Mesendoderm (in vitro differentiated cells): ENCODE measurements around the gene TBC1D3B.

Source experiments
- DNase-seq: peaks from one replicate; pipeline ENCODE4 v3.0.0; 2013
- H2AK5ac ChIP-seq: 2 replicates; pipeline ENCODE4 v1.6.1; 2013; ENCODE audit warnings: low read length, inconsistent platforms
- H2BK120ac ChIP-seq: 2 replicates; pipeline ENCODE4 v1.6.1; 2013; ENCODE audit warnings: low read depth, mild to moderate bottlenecking, low read length, moderate library complexity, mixed read lengths
- H2BK15ac ChIP-seq: replicated peaks from 2 replicates; pipeline ENCODE4 v1.6.1; 2013; ENCODE audit warnings: low read depth, mild to moderate bottlenecking, moderate library complexity
- H2BK5ac ChIP-seq: 2 replicates; pipeline ENCODE4 v1.6.1; 2013; ENCODE audit warnings: low read length, inconsistent platforms
- H3K18ac ChIP-seq: 2 replicates; pipeline ENCODE4 v1.6.1; 2013; ENCODE audit warnings: mild to moderate bottlenecking, low read length, mixed read lengths
- H3K23ac ChIP-seq: one replicate; pipeline ENCODE4 v1.6.1; 2013; ENCODE audit warnings: low read length
- H3K27ac ChIP-seq: 2 replicates; pipeline ENCODE4 v1.5.1; 2013; ENCODE audit warnings: low read depth, mild to moderate bottlenecking, inconsistent platforms, low read length, moderate library complexity
- H3K27me3 ChIP-seq: 2 replicates; pipeline ENCODE4 v1.6.1; 2013; ENCODE audit warnings: low read length, control low read depth, mild to moderate bottlenecking, inconsistent platforms; ENCODE audit not compliant: insufficient read depth, poor library complexity
- H3K36me3 ChIP-seq: 2 replicates; pipeline ENCODE4 v1.6.1; 2013; ENCODE audit warnings: low read length, inconsistent platforms; ENCODE audit not compliant: control insufficient read depth, insufficient read depth
- H3K4ac ChIP-seq: one replicate; pipeline ENCODE4 v1.6.1; 2013; ENCODE audit warnings: low read depth, mild to moderate bottlenecking, low read length, moderate library complexity
- H3K4me1 ChIP-seq: 2 replicates; pipeline ENCODE4 v1.6.1; 2013; ENCODE audit warnings: low read depth, low read length, inconsistent platforms; ENCODE audit not compliant: control insufficient read depth
- H3K4me2 ChIP-seq: 2 replicates; pipeline ENCODE4 v1.6.1; 2013; ENCODE audit warnings: low read length
- H3K4me3 ChIP-seq: 2 replicates; pipeline ENCODE4 v1.5.1; 2013; ENCODE audit warnings: mild to moderate bottlenecking, low read length
- H3K56ac ChIP-seq: one replicate; pipeline ENCODE4 v1.6.1; 2013; ENCODE audit warnings: low read length
- H3K79me1 ChIP-seq: 2 replicates; pipeline ENCODE4 v1.6.1; 2013; ENCODE audit warnings: low read length, inconsistent platforms
- H3K79me2 ChIP-seq: 2 replicates; pipeline ENCODE4 v1.6.1; 2013; ENCODE audit warnings: mild to moderate bottlenecking, low read length; ENCODE audit not compliant: control insufficient read depth, insufficient read depth
- H3K9ac ChIP-seq: 2 replicates; pipeline ENCODE4 v1.6.1; 2013; ENCODE audit warnings: low read length, inconsistent platforms
- H4K5ac ChIP-seq: one replicate; pipeline ENCODE4 v1.6.1; 2013; ENCODE audit warnings: low read length
- H4K8ac ChIP-seq: one replicate; pipeline ENCODE4 v1.6.1; 2013; ENCODE audit warnings: low read depth, mild to moderate bottlenecking, control low read depth, low read length, moderate library complexity
- WGBS: extraction: QIAGEN DNeasy Blood & Tissue Kit; methylation state at CpG from one replicate; pipeline ENCODE4 v1.1.7; 2013; ENCODE audit warnings: low lambda C conversion rate, missing lambda C conversion rate; ENCODE audit not compliant: insufficient coverage; ENCODE audit errors: extremely low coverage; 5-methylcytosine and 5-hydroxymethylcytosine counted together

TBC1D3B gene

GRCh38 chr17:36144014-36144413, 32.4 kb downstream of the TBC1D3B start:
- Histone ChIP-seq H3K27me3 (no peaks in the 10 kb centered on the region), H2BK15ac (no peak overlapping the region), H3K4me1 (no peaks in the 10 kb centered on the region), H4K8ac (no peak overlapping the region), H3K9ac (no peak overlapping the region), H3K4ac (no peak overlapping the region), H2BK5ac (no peak overlapping the region), H3K18ac (no peak overlapping the region), H3K23ac (no peak overlapping the region), H3K56ac (no peak overlapping the region), H3K27ac (no peak overlapping the region), H2AK5ac (no peak overlapping the region), H2BK120ac (no peak overlapping the region), H3K4me2 (no peak overlapping the region), H3K36me3 (no peaks in the 10 kb centered on the region), H3K79me2 (no peaks in the 10 kb centered on the region), H4K5ac (no peak overlapping the region), H3K79me1 (no peaks in the 10 kb centered on the region), H3K4me3 (no peak overlapping the region)
- DNase-seq: no peak
- no CpG with 5 or more reads among the region's 2 CpGs for WGBS

GRCh38 chr17:36142806-36143205, 33.6 kb downstream of the TBC1D3B start:
- H3K4ac ChIP-seq: no peak overlapping the region
- H2BK15ac ChIP-seq: no peak overlapping the region
- H3K79me2 ChIP-seq: no peaks in the 10 kb centered on the region
- no peak overlapping the region for H3K4me2 ChIP-seq
- no peaks in the 10 kb centered on the region for H3K36me3 ChIP-seq
- H3K23ac ChIP-seq: no peak overlapping the region
- H4K5ac ChIP-seq: no peak overlapping the region
- H3K9ac ChIP-seq: no peak overlapping the region
- H3K79me1 ChIP-seq: no peaks in the 10 kb centered on the region
- WGBS: no CpG with 5 or more reads among the region's 8 CpGs
- DNase-seq: no peak
- H3K27ac ChIP-seq: no peak overlapping the region
- H3K4me1 ChIP-seq: no peaks in the 10 kb centered on the region
- no peak overlapping the region for H3K4me3 ChIP-seq
- H4K8ac ChIP-seq: no peak overlapping the region
- no peak overlapping the region for H3K56ac ChIP-seq
- no peaks in the 10 kb centered on the region for H3K27me3 ChIP-seq
- no peak overlapping the region for H2AK5ac ChIP-seq
- H2BK5ac ChIP-seq: no peak overlapping the region
- no peak overlapping the region for H2BK120ac ChIP-seq
- no peak overlapping the region for H3K18ac ChIP-seq

- no peak overlapping the region for H2BK5ac ChIP-seq
- no peaks in the 10 kb centered on the region for H3K79me1 ChIP-seq
- no peak overlapping the region for H3K27ac ChIP-seq
- no peak overlapping the region for H3K4ac ChIP-seq
- H3K18ac ChIP-seq: no peak overlapping the region
- H3K36me3 ChIP-seq: no peaks in the 10 kb centered on the region
- no peak overlapping the region for H2BK15ac ChIP-seq
- no peak overlapping the region for H4K8ac ChIP-seq
- no peaks in the 10 kb centered on the region for H3K79me2 ChIP-seq
- H3K4me1 ChIP-seq: no peaks in the 10 kb centered on the region
- no peak overlapping the region for H3K9ac ChIP-seq
- H2AK5ac ChIP-seq: no peak overlapping the region
- no peak overlapping the region for H4K5ac ChIP-seq
- H2BK120ac ChIP-seq: no peak overlapping the region
- no peak overlapping the region for H3K56ac ChIP-seq
- H3K4me2 ChIP-seq: no peak overlapping the region
- H3K27me3 ChIP-seq: no peaks in the 10 kb centered on the region
- no peak overlapping the region for H3K23ac ChIP-seq
- DNase-seq: no peak
- no peak overlapping the region for H3K4me3 ChIP-seq
Measured at GRCh38 chr17:36142235-36142634, 34.2 kb downstream of the TBC1D3B start.

- Histone ChIP-seq H3K27me3 (no peaks in the 10 kb centered on the region), H4K5ac (no peak overlapping the region), H3K18ac (no peak overlapping the region), H2BK120ac (no peak overlapping the region), H3K36me3 (no peaks in the 10 kb centered on the region), H3K4me2 (no peak overlapping the region), H4K8ac (no peak overlapping the region), H3K9ac (no peak overlapping the region), H2BK5ac (no peak overlapping the region), H3K27ac (no peak overlapping the region), H2BK15ac (no peak overlapping the region), H3K56ac (no peak overlapping the region), H3K4me3 (no peak overlapping the region), H2AK5ac (no peak overlapping the region), H3K79me2 (no peaks in the 10 kb centered on the region), H3K4ac (no peak overlapping the region), H3K23ac (no peak overlapping the region), H3K79me1 (no peaks in the 10 kb centered on the region), H3K4me1 (no peaks in the 10 kb centered on the region)
- DNase-seq: no peak
- no CpG with 5 or more reads among the region's 1 CpG for WGBS
Measured at GRCh38 chr17:36136439-36136838, 40.0 kb downstream of the TBC1D3B start.

- Histone ChIP-seq H4K5ac (no peak overlapping the region), H3K23ac (no peak overlapping the region)
Measured at GRCh38 chr17:36136036-36136435, 40.4 kb downstream of the TBC1D3B start.

GRCh38 chr17:36135465-36135864, 41.0 kb downstream of the TBC1D3B start:
- H3K27ac ChIP-seq: no peak overlapping the region
- H3K56ac ChIP-seq: no peak overlapping the region
- H3K18ac ChIP-seq: no peak overlapping the region
- no peaks in the 10 kb centered on the region for H3K79me1 ChIP-seq
- no peak overlapping the region for H2BK120ac ChIP-seq
- H3K4me2 ChIP-seq: no peak overlapping the region
- no peak overlapping the region for H3K23ac ChIP-seq
- H4K8ac ChIP-seq: no peak overlapping the region
- no peak overlapping the region for H2AK5ac ChIP-seq
- no CpG with 5 or more reads among the region's 4 CpGs for WGBS
- no peak overlapping the region for H3K9ac ChIP-seq
- DNase-seq: no peak
- H2BK15ac ChIP-seq: no peak overlapping the region
- H3K27me3 ChIP-seq: no peaks in the 10 kb centered on the region
- H3K36me3 ChIP-seq: no peaks in the 10 kb centered on the region
- H3K4me3 ChIP-seq: no peak overlapping the region
- H3K79me2 ChIP-seq: no peaks in the 10 kb centered on the region
- H2BK5ac ChIP-seq: no peak overlapping the region
- H3K4me1 ChIP-seq: no peaks in the 10 kb centered on the region
- no peak overlapping the region for H4K5ac ChIP-seq
- no peak overlapping the region for H3K4ac ChIP-seq

More at GRCh38 chr17:36136036-36136435, 40.4 kb downstream of the TBC1D3B start:
- H3K27ac ChIP-seq: no peak overlapping the region
- H3K4me2 ChIP-seq: no peak overlapping the region
- no peaks in the 10 kb centered on the region for H3K79me2 ChIP-seq
- H3K18ac ChIP-seq: no peak overlapping the region
- H3K79me1 ChIP-seq: no peaks in the 10 kb centered on the region
- H2BK120ac ChIP-seq: no peak overlapping the region
- H2AK5ac ChIP-seq: no peak overlapping the region
- no peaks in the 10 kb centered on the region for H3K4me1 ChIP-seq
- H3K4ac ChIP-seq: no peak overlapping the region
- no peak for DNase-seq
- no peaks in the 10 kb centered on the region for H3K27me3 ChIP-seq
- no peak overlapping the region for H2BK5ac ChIP-seq
- H2BK15ac ChIP-seq: no peak overlapping the region
- no peak overlapping the region for H3K4me3 ChIP-seq
- no CpG with 5 or more reads among the region's 1 CpG for WGBS
- H3K9ac ChIP-seq: no peak overlapping the region
- no peak overlapping the region for H3K56ac ChIP-seq
- H3K36me3 ChIP-seq: no peaks in the 10 kb centered on the region
- H4K8ac ChIP-seq: no peak overlapping the region
